GM21447 (cell line): ENCODE results near the gene SYT2.
"Not testable (repeated sequence)": the region's sequence is repeated elsewhere in the genome, so short reads cannot be mapped to it uniquely, and the experiment has no call there.

Experiments used
- ATAC-seq: cut with Tn5 transposase; IDR thresholded peaks from one replicate; pipeline ENCODE4 v1.9.1; 2021; ENCODE audit not compliant: unreplicated experiment

The SYT2 gene

GRCh38 chr1:202710070-202711045 is at the start of gene SYT2:
SYT2 (minus strand) TSS chr1:202710454; CDS start chr1:202605772, 104,682 bp downstream.
- no peak for ATAC-seq

GRCh38 chr1:202756391-202756790 is 46.1 kb upstream of the SYT2 start:
- no peak for ATAC-seq

- no peak for ATAC-seq
Measured at GRCh38 chr1:202754293-202754692, 44.0 kb upstream of the SYT2 start.

GRCh38 chr1:202752774-202753173 is 42.5 kb upstream of the SYT2 start:
- ATAC-seq: no peak

- ATAC-seq: no peak
Measured at GRCh38 chr1:202750761-202751160, 40.5 kb upstream of the SYT2 start.

- no peak for ATAC-seq
Measured at GRCh38 chr1:202750024-202750423, 39.8 kb upstream of the SYT2 start.

- ATAC-seq: no peak
Measured at GRCh38 chr1:202745323-202745888, 35.2 kb upstream of the SYT2 start.

- ATAC-seq: not testable (repeated sequence)
Measured at GRCh38 chr1:202744770-202745169, 34.5 kb upstream of the SYT2 start.

GRCh38 chr1:202742496-202742895 is 32.2 kb upstream of the SYT2 start:
- ATAC-seq: no peak

GRCh38 chr1:202733251-202733650 is 23.0 kb upstream of the SYT2 start:
- ATAC-seq: no peak

- ATAC-seq: no peak
Measured at GRCh38 chr1:202728951-202729350, 18.7 kb upstream of the SYT2 start.

GRCh38 chr1:202725526-202725925 is 15.3 kb upstream of the SYT2 start:
- no peak for ATAC-seq

- ATAC-seq: no peak
Measured at GRCh38 chr1:202723708-202724107, 13.5 kb upstream of the SYT2 start.

GRCh38 chr1:202723046-202723445 is 12.8 kb upstream of the SYT2 start:
- ATAC-seq: not testable (repeated sequence)

GRCh38 chr1:202716654-202717053 is 6.4 kb upstream of the SYT2 start:
- no peak for ATAC-seq

- not testable (repeated sequence) for ATAC-seq
Measured at GRCh38 chr1:202714202-202714601, 3.9 kb upstream of the SYT2 start.

- ATAC-seq: no peak
Measured at GRCh38 chr1:202713110-202713509, 2.9 kb upstream of the SYT2 start.

- no peak for ATAC-seq
Measured at GRCh38 chr1:202711949-202712635, 1.8 kb upstream of the SYT2 start.

GRCh38 chr1:202709276-202710041 is 795 bp downstream of the SYT2 start:
- ATAC-seq: no peak

GRCh38 chr1:202708456-202709275 is 1.6 kb downstream of the SYT2 start:
- no peak for ATAC-seq
